ENCODE results near the gene B3GNT7. TPM values are rescaled to one million over a fixed set of nuclear protein-coding genes. Genes with fewer than 3 reads are reported as not detected.

Gene B3GNT7
- total RNA-seq, 2 experiments from 2014 or later = 7.8 to 8.7 TPM

GRCh38 chr2:231364961-231365810 is 30.3 kb upstream of the B3GNT7 start:
- H3K4me2 ChIP-seq (ENCODE audit: low read length) = no peak overlapping the region
- H3K79me2 ChIP-seq (ENCODE audit: insufficient read depth, low read depth, low read length) = no peaks in the 10 kb centered on the region
- H2AFZ ChIP-seq (ENCODE audit: low read length) = 0 out of 2 replicates have a peak overlapping the region, but pooled peaks have one; percentile 42
- H4K20me1 ChIP-seq (ENCODE audit: insufficient read depth, low read length) = no peaks in the 10 kb centered on the region
- ChIA-PET CTCF (ENCODE audit: unreplicated experiment) (no interaction called here), POLR2A (no interaction called here)
- no peak overlapping the region for H3K27ac ChIP-seq (ENCODE audit: low read depth, low read length, poor library complexity, severe bottlenecking)
- no peaks in the 10 kb centered on the region for H3K9me3 ChIP-seq (ENCODE audit: low read length)
- peak; percentile 13 for DNase-seq (ENCODE audit: low spot score)
- no peaks in the 10 kb centered on the region for H3K9me2 ChIP-seq (ENCODE audit: insufficient read depth, low read length)
- no peaks in the 10 kb centered on the region for H3K36me3 ChIP-seq (ENCODE audit: insufficient read depth, low read length)
- H3K4me3 ChIP-seq (ENCODE audit: low read depth, low read length, poor library complexity, severe bottlenecking) = no peak overlapping the region
- peaks cover 18% of the 10 kb centered on the region for H3K4me1 ChIP-seq (ENCODE audit: insufficient read depth, low read length, poor library complexity, severe bottlenecking)
- intact Hi-C loops (cut with micrococcal nuclease; ENCODE audit: unreplicated experiment) = no loop called here
- no TSS peak for BruUV-seq (replicated peaks)
- no peak for TF ChIP-seq CTCF (conservative IDR thresholded peaks at IDR 0.05; ENCODE audit: low read length)
- TF ChIP-seq EZH2phosphoT487 (IDR thresholded peaks at IDR 0.05; ENCODE audit: borderline replicate concordance, low read depth, low read length) = no peak

- H3K27ac ChIP-seq (ENCODE audit: low read depth, low read length, poor library complexity, severe bottlenecking) = no peak overlapping the region
- no peak overlapping the region for H3K4me2 ChIP-seq (ENCODE audit: low read length)
- no peaks in the 10 kb centered on the region for H3K36me3 ChIP-seq (ENCODE audit: insufficient read depth, low read length)
- H3K79me2 ChIP-seq (ENCODE audit: insufficient read depth, low read depth, low read length) = no peaks in the 10 kb centered on the region
- no peak overlapping the region for H2AFZ ChIP-seq (ENCODE audit: low read length)
- no peaks in the 10 kb centered on the region for H4K20me1 ChIP-seq (ENCODE audit: insufficient read depth, low read length)
- no peaks in the 10 kb centered on the region for H3K9me2 ChIP-seq (ENCODE audit: insufficient read depth, low read length)
- DNase-seq (ENCODE audit: low spot score) = no peak
- TF ChIP-seq EZH2phosphoT487 (IDR thresholded peaks at IDR 0.05; ENCODE audit: borderline replicate concordance, low read depth, low read length) (no peak), CTCF (conservative IDR thresholded peaks at IDR 0.05; ENCODE audit: low read length) (no peak)
- H3K4me1 ChIP-seq (ENCODE audit: insufficient read depth, low read length, poor library complexity, severe bottlenecking) = peaks cover 12% of the 10 kb centered on the region
- no peaks in the 10 kb centered on the region for H3K9me3 ChIP-seq (ENCODE audit: low read length)
- BruUV-seq (replicated peaks) = no TSS peak
- intact Hi-C loops (cut with micrococcal nuclease; ENCODE audit: unreplicated experiment) = no loop called here
- CTCF ChIA-PET (ENCODE audit: unreplicated experiment) = no interaction called here
- POLR2A ChIA-PET = interaction anchor here (0.7 kb wide), 1 partner anchor 232 kb away, joined by 3 read pairs; no protein-coding TSS in a partner anchor
- H3K4me3 ChIP-seq (ENCODE audit: low read depth, low read length, poor library complexity, severe bottlenecking) = no peak overlapping the region
Observed at GRCh38 chr2:231367178-231367577, 28.3 kb upstream of the B3GNT7 start.
